HEK293T (cell line): Measurements from ENCODE around the gene CBFA2T3.

Experiments used
- CTCF ChIA-PET: fragments of 350-600 bp; formaldehyde crosslinking; extraction: SDS; loops from one replicate; lab custom pipeline; 2021; ENCODE audit warnings: antibody characterized with exemption, inconsistent platforms; lab: Yijun Ruan, JAX
- POLR2A ChIA-PET: fragments of 350-600 bp; formaldehyde crosslinking; extraction: SDS; loops from one replicate; lab custom pipeline; 2020; ENCODE audit warnings: antibody characterized with exemption, inconsistent platforms; lab: Yijun Ruan, JAX
- DNase-seq: peaks from one replicate; pipeline ENCODE4 v3.0.0; 2012; ENCODE audit warnings: mixed read lengths; ENCODE audit errors: extremely low spot score
- ARNT ChIP-seq: fragments of 450-650 bp; IDR thresholded peaks from 2 replicates; pipeline ENCODE4 v1.6.1; 2017; ENCODE audit warnings: mild to moderate bottlenecking
- BHLHE40 ChIP-seq: fragments of 450-650 bp; IDR thresholded peaks from 2 replicates; pipeline ENCODE4 v1.6.1; 2016; ENCODE audit warnings: mild to moderate bottlenecking, moderate library complexity, borderline replicate concordance
- CTBP1 ChIP-seq: fragments of 450-650 bp; IDR thresholded peaks from 2 replicates; pipeline ENCODE4 v1.6.1; 2016; ENCODE audit warnings: borderline replicate concordance
- ELF4 ChIP-seq: fragments of 450-650 bp; IDR thresholded peaks from 2 replicates; pipeline ENCODE4 v1.6.1; 2017; ENCODE audit warnings: antibody characterized with exemption
- FOXA1 ChIP-seq: fragments of 450-650 bp; IDR thresholded peaks from 2 replicates; pipeline ENCODE4 v1.6.1; 2016; ENCODE audit warnings: mild to moderate bottlenecking
- FOXK2 ChIP-seq: fragments of 450-650 bp; IDR thresholded peaks from 2 replicates; pipeline ENCODE4 v1.6.1; 2016; ENCODE audit warnings: mild to moderate bottlenecking
- FOXM1 ChIP-seq: fragments of 450-650 bp; IDR thresholded peaks from 2 replicates; pipeline ENCODE4 v1.6.1; 2017; ENCODE audit warnings: mild to moderate bottlenecking, borderline replicate concordance
- HDGF ChIP-seq: fragments of 450-650 bp; IDR thresholded peaks from 2 replicates; pipeline ENCODE4 v1.6.1; 2017; ENCODE audit warnings: antibody characterized with exemption, borderline replicate concordance
- L3MBTL2 ChIP-seq: fragments of 450-650 bp; conservative IDR thresholded peaks from 2 replicates; pipeline ENCODE4 v1.6.1; 2016; ENCODE audit warnings: mild to moderate bottlenecking
- LEF1 ChIP-seq: fragments of 450-650 bp; IDR thresholded peaks from 2 replicates; pipeline ENCODE4 v1.6.1; 2017; ENCODE audit warnings: mild to moderate bottlenecking, borderline replicate concordance
- NFRKB ChIP-seq: fragments of 450-650 bp; IDR thresholded peaks from 2 replicates; pipeline ENCODE4 v1.6.1; 2016; ENCODE audit warnings: mild to moderate bottlenecking, moderate library complexity
- SP1 ChIP-seq: fragments of 450-650 bp; IDR thresholded peaks from 2 replicates; pipeline ENCODE4 v1.6.1; 2017
- SUZ12 ChIP-seq: fragments of 450-650 bp; IDR thresholded peaks from 2 replicates; pipeline ENCODE4 v1.6.1; 2016; ENCODE audit warnings: mild to moderate bottlenecking
- TARDBP ChIP-seq: fragments of 450-650 bp; IDR thresholded peaks from 2 replicates; pipeline ENCODE4 v1.6.1; 2016
- ZNF384 ChIP-seq: fragments of 450-650 bp; IDR thresholded peaks from 2 replicates; pipeline ENCODE4 v1.6.1; 2016
- TF ChIP-seq, protein P1 (sequence below): fragments of 450-650 bp; IDR thresholded peaks from 2 replicates; pipeline ENCODE4 v1.6.1; 2016

Gene CBFA2T3

GRCh38 chr16:88995746-88996535 lies 18.9 kb upstream of the CBFA2T3 start:
- TF ChIP-seq SP1 (no peak), HDGF (no peak), ARNT (no peak), FOXK2 (no peak), L3MBTL2 (no peak), FOXM1 (no peak), SUZ12 (no peak), BHLHE40 (no peak)
- ChIA-PET CTCF (no interaction called here), POLR2A (no interaction called here)
- DNase-seq = no peak

GRCh38 chr16:88995194-88995593 lies 18.2 kb upstream of the CBFA2T3 start:
- ChIA-PET POLR2A (no interaction called here), CTCF (no interaction called here)
- TF ChIP-seq LEF1 (no peak), SUZ12 (no peak), L3MBTL2 (no peak)
- no peak for DNase-seq

DNA sequence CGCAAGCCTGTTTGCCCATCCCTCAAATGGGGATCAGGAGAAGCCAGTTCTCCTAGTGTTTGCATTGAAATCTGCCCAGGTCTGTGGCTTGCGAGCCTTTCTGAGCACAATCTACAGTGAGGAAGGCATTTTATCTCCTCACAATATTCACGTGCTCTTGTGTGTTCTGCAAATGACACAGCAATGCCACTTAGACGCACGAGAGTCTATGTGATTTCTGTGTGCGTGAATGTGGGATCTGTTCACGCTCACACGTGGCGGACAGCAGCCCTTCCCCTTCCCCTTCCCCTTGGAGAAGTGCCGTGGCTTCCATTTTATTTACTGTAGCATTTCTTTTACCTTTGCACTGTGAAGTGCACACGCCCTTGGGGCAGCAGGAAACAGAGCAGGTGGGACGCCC lies 17.7 kb upstream of the CBFA2T3 start:
- POLR2A ChIA-PET = no interaction called here
- TF ChIP-seq ARNT (no peak), FOXK2 (no peak), CTBP1 (no peak), NFRKB (no peak), TARDBP (no peak), L3MBTL2 (no peak)
- CTCF ChIA-PET = no interaction called here
- no peak for DNase-seq

DNA sequence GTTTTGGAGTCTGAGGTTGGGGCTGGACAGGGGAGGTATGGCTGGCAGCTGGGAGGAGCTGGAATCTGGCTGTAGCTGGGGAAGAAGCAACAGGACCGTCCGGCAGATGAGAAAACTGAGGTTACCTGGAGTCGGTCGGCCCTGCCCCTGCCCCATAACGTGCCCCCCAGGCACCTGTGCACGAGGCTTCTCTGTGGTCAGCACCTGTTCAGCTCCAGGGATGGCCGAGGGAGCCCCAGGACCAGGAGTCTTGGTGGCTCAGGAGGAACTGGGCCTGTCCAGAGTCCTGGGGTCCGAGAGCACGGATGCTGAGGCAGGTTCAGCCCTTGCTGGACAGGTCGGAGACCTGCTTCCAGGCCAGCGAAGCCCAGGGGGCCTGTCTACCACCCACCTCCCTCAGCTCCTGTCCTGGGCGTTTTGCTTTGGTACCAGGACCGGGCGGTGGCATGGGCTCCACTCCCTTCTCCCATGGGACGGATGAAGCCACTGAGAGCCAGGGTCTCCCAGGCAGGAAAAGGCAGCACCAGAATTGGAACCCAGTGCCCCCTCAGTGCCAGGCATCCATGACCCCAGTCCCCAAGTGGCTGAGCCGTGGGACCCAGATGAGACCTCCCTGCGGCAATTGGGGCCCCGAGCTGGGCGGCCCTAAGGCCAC lies 17.1 kb upstream of the CBFA2T3 start:
- POLR2A ChIA-PET = no interaction called here
- TF ChIP-seq, protein P1, sequence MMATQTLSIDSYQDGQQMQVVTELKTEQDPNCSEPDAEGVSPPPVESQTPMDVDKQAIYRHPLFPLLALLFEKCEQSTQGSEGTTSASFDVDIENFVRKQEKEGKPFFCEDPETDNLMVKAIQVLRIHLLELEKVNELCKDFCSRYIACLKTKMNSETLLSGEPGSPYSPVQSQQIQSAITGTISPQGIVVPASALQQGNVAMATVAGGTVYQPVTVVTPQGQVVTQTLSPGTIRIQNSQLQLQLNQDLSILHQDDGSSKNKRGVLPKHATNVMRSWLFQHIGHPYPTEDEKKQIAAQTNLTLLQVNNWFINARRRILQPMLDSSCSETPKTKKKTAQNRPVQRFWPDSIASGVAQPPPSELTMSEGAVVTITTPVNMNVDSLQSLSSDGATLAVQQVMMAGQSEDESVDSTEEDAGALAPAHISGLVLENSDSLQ = no peak
- TF ChIP-seq CTBP1 = no peak
- TF ChIP-seq NFRKB = no peak
- TF ChIP-seq LEF1 = no peak
- no peak for TF ChIP-seq SUZ12
- no peak for TF ChIP-seq ZNF384
- no peak for TF ChIP-seq ELF4
- TF ChIP-seq BHLHE40 = no peak
- no peak for TF ChIP-seq FOXK2
- no peak for TF ChIP-seq FOXM1
- TF ChIP-seq HDGF = no peak
- TF ChIP-seq FOXA1 = no peak
- TF ChIP-seq SP1 = no peak
- no peak for TF ChIP-seq ARNT
- no peak for TF ChIP-seq L3MBTL2
- TF ChIP-seq TARDBP = no peak

DNA sequence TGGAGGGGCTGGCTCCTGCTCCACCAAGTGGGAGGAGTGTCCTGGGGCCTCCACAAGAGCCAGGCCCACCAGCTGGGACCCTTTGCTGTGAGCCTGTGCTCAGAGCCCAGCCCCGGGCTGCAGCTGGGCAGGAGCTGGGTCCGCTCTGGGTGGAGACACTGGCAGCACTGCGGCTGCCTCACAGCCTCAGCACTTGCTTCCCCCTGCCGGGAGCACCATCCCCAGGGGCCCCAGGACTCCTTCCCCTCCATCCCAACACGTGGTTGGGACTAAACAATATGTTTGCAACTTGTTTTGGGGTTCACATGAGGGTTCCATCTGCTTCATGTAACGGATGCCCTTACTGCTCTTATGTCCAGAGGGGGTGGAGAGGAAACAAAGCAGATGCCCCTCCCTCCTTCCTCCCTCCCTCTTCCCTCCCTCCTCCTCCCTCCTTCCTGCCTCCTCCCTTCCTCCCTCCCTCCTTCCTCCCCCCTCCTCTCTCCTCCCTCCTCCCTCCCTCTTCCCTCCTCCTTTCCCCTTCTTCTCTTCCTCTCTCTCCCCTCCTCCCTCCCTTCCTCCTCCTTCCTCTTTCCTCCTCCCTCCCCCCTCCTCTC lies 16.3 kb upstream of the CBFA2T3 start:
- CTCF ChIA-PET = interaction anchor here (0.7 kb wide), 1 partner anchor 17 kb away, joined by 3 read pairs; no protein-coding TSS in a partner anchor
- TF ChIP-seq FOXK2 = no peak
- no peak for TF ChIP-seq CTBP1
- no peak for TF ChIP-seq SUZ12
- POLR2A ChIA-PET = no interaction called here
- no peak for DNase-seq

More for the DNA sequence above, 17.1 kb upstream of the CBFA2T3 start:
- no peak for DNase-seq
- CTCF ChIA-PET = no interaction called here

DNA sequence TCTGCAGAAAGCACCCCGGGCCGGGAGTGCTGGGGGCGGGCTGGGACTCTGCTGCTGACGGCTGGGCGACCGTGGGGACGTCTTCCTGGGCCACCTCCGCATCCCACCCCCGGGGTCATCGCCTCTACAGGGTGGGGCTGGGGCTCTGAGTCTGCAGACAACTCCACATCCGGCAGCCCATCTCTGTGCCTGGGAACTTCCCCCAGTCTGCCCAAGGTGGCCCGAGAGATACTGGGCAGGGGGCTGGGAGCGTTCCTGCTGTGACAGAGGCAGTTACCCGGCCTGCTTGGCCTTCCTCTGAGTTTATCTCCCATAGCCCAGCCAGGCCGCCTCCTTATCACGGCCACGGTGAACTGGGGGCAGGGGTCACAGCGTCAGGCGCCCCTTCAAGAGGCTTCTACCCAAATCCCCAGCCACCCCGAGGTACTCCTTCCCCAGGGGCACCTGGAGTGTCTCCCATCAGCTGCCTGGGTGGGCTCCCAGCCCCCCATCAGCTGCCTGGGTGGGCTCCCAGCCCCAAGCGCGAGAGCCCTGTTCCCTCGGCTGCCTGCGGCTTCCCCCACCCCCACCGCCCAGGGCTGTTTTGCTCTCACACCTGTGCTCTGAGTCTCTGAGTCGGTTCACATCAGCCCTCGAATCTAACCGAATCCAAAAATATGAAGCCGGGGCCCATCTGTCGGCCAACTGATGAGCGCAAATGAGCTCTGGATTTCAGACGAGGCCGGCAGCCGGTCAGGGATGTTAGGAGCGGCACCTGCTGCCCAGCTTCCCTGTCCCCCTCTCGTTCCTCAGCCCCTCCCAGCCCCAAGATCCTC lies 15.6 kb upstream of the CBFA2T3 start:
- DNase-seq = no peak
- POLR2A ChIA-PET = no interaction called here
- CTCF ChIA-PET = interaction anchor here (0.7 kb wide), 1 partner anchor 17 kb away, joined by 3 read pairs; no protein-coding TSS in a partner anchor
- TF ChIP-seq LEF1 = no peak

DNA sequence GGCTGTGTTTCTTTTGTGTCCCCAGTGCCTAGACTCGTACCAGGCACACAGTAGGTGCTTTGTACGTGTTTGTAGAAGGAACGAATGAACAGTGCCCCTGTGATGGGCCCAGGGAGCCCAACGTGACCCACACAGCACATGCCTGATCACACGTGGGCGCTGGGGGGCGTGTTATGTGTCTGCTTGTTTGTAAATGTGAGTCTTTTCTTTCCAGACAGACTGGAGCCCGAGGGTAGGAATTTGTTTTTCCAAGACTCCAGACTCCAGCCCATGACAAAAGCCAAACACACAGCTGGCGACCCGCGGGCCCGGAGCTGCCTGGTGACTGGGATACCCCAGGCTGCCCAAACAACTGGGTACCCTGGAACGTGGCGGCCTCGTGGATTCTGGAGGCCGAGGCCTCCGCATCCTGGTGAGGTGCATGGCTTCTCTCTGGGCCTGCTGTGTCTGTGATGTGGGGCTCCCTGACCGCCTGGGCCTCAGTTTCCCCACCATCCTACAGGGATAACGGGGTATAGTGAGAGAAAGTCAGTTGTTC lies 14.9 kb upstream of the CBFA2T3 start:
- no peak for TF ChIP-seq SUZ12
- no peak for TF ChIP-seq FOXA1
- no peak for TF ChIP-seq NFRKB
- no peak for TF ChIP-seq SP1
- no peak for TF ChIP-seq HDGF
- TF ChIP-seq FOXM1 = no peak
- no peak for TF ChIP-seq FOXK2
- no peak for TF ChIP-seq ARNT
- no peak for TF ChIP-seq L3MBTL2
- TF ChIP-seq BHLHE40 = no peak
- no peak for TF ChIP-seq TARDBP
- TF ChIP-seq ELF4 = no peak
- no peak for TF ChIP-seq LEF1
- TF ChIP-seq, protein P1 = no peak
- no peak for TF ChIP-seq CTBP1
- TF ChIP-seq ZNF384 = no peak
- no peak for DNase-seq
- POLR2A ChIA-PET = no interaction called here
- CTCF ChIA-PET = no interaction called here
